ENCODE results near the gene PACSIN1. TPM values are rescaled to one million over a fixed set of nuclear protein-coding genes. Genes with fewer than 3 reads are reported as not detected.

PACSIN1 gene
- total RNA-seq, 1 experiment from 2014 or later = 5.0 TPM

- TF ChIP-seq SP1 (IDR thresholded peaks at IDR 0.05; ENCODE audit: low read depth) (no peak), CBX3 (IDR thresholded peaks at IDR 0.05; ENCODE audit: low read depth) (no peak)
- no TSS peak for BruUV-seq (replicated peaks)
- ATAC-seq = no peak
- Histone ChIP-seq H3K27me3 (ENCODE audit: insufficient read depth, low read length) (no peaks in the 10 kb centered on the region), H3K4me2 (ENCODE audit: low read length) (no peak overlapping the region), H3K36me3 (ENCODE audit: control insufficient read depth in 1 of 2, insufficient read depth in 2 of 2, low read length in 2 of 2) (no peaks in the 10 kb centered on the region), H2AFZ (ENCODE audit: low read depth, low read length, poor library complexity, severe bottlenecking) (no peak overlapping the region), H3K9me3 (ENCODE audit: control insufficient read depth in 1 of 2, insufficient read depth in 1 of 2, low read depth in 1 of 2, low read length in 2 of 2) (no peaks in the 10 kb centered on the region), H3K4me1 (ENCODE audit: control insufficient read depth in 1 of 2, insufficient read depth in 2 of 2, low read length in 2 of 2) (peaks cover 3 to 7% of the 10 kb centered on the region in 2 experiments; a peak in 2 of 4 replicates), H3K4me3 (replicated peaks in 1 of 2; ENCODE audit: low read depth in 1 of 2, low read length in 2 of 2) (no peak overlapping the region), H3K9ac (ENCODE audit: low read length) (no peak overlapping the region), H3K9me2 (ENCODE audit: insufficient read depth) (no peaks in the 10 kb centered on the region), H3K27ac (ENCODE audit: low read depth, low read length) (no peak overlapping the region), H3K79me2 (ENCODE audit: insufficient read depth, low read length) (no peaks in the 10 kb centered on the region), H4K20me1 (ENCODE audit: insufficient read depth) (no peaks in the 10 kb centered on the region)
- DNase-seq (ENCODE audit: low read depth, low spot score) = no peak
- POLR2A ChIA-PET = no interaction called here
- intact Hi-C loops (cut with micrococcal nuclease) = no loop called here
- CTCF ChIA-PET = no interaction called here
- RAD21 ChIA-PET (ENCODE audit: low non-redundant PET in 1 of 2, low total read pairs in 2 of 2, uncharacterized antibody in 2 of 2, unreplicated experiment in 2 of 2) = no interaction called here
Observed at GRCh38 chr6:34535646-34536045, 69.8 kb downstream of the PACSIN1 start.

GRCh38 chr6:34536251-34536958, 70.5 kb downstream of the PACSIN1 start:
- Histone ChIP-seq H3K27ac (ENCODE audit: low read depth, low read length) (no peak overlapping the region), H3K9me3 (ENCODE audit: control insufficient read depth in 1 of 2, insufficient read depth in 1 of 2, low read depth in 1 of 2, low read length in 2 of 2) (no peaks in the 10 kb centered on the region), H2AFZ (ENCODE audit: low read depth, low read length, poor library complexity, severe bottlenecking) (no peak overlapping the region), H3K79me2 (ENCODE audit: insufficient read depth, low read length) (no peaks in the 10 kb centered on the region), H3K4me2 (ENCODE audit: low read length) (no peak overlapping the region), H3K36me3 (ENCODE audit: control insufficient read depth in 1 of 2, insufficient read depth in 2 of 2, low read length in 2 of 2) (no peaks in the 10 kb centered on the region), H4K20me1 (ENCODE audit: insufficient read depth) (no peaks in the 10 kb centered on the region), H3K9ac (ENCODE audit: low read length) (no peak overlapping the region), H3K9me2 (ENCODE audit: insufficient read depth) (no peaks in the 10 kb centered on the region), H3K4me1 (ENCODE audit: control insufficient read depth in 1 of 2, insufficient read depth in 2 of 2, low read length in 2 of 2) (peaks cover 3 to 7% of the 10 kb centered on the region in 2 experiments; a peak in 2 of 4 replicates), H3K27me3 (ENCODE audit: insufficient read depth, low read length) (no peaks in the 10 kb centered on the region), H3K4me3 (replicated peaks in 1 of 2; ENCODE audit: low read depth in 1 of 2, low read length in 2 of 2) (no peak overlapping the region)
- DNase-seq (ENCODE audit: low read depth, low spot score) (no peak), ATAC-seq (no peak)
- RAD21 ChIA-PET (ENCODE audit: low non-redundant PET in 1 of 2, low total read pairs in 2 of 2, uncharacterized antibody in 2 of 2, unreplicated experiment in 2 of 2) = no interaction called here
- CTCF ChIA-PET = no interaction called here
- intact Hi-C loops (cut with micrococcal nuclease) = no loop called here
- POLR2A ChIA-PET = no interaction called here
- TF ChIP-seq JUND (IDR thresholded peaks at IDR 0.05) (no peak), EZH2phosphoT487 (IDR thresholded peaks at IDR 0.05; ENCODE audit: borderline replicate concordance) (no peak), MAX (IDR thresholded peaks at IDR 0.05) (no peak), RAD21 (IDR thresholded peaks at IDR 0.05; ENCODE audit: low read depth) (no peak), CEBPB (IDR thresholded peaks at IDR 0.05; ENCODE audit: low read depth) (no peak), POLR2AphosphoS5 (IDR thresholded peaks at IDR 0.05; ENCODE audit: low read depth, low read length) (no peak), ZFX (IDR thresholded peaks at IDR 0.05) (no peak), EZH2 (IDR thresholded peaks at IDR 0.05) (no peak), CTCF (IDR thresholded peaks at IDR 0.05 in 2 of 3, conservative IDR thresholded peaks at IDR 0.05 in 1 of 3; ENCODE audit: borderline replicate concordance in 1 of 3, insufficient read depth in 1 of 3, low read depth in 2 of 3, low read length in 2 of 3) (no peak), ZNF274 (IDR thresholded peaks at IDR 0.05; ENCODE audit: low read depth, low read length) (no peak), ELF1 (IDR thresholded peaks at IDR 0.05; ENCODE audit: borderline replicate concordance, low read depth) (no peak), POLR2A (IDR thresholded peaks at IDR 0.05; ENCODE audit: borderline replicate concordance, extremely low read depth, insufficient read depth, insufficient read length) (no peak), FOSL1 (IDR thresholded peaks at IDR 0.05; ENCODE audit: low read depth) (no peak), CBX3 (IDR thresholded peaks at IDR 0.05; ENCODE audit: low read depth) (no peak), ATF3 (IDR thresholded peaks at IDR 0.05) (no peak), YY1 (IDR thresholded peaks at IDR 0.05; ENCODE audit: extremely low read depth, insufficient replicate concordance, low read depth, low read length) (no peak)
- no TSS peak for BruUV-seq (replicated peaks)
